Keratinocyte (primary cell): ENCODE results near the gene SLIT3.

Experiments used
- CTCF ChIP-seq, 3 experiments: IDR thresholded peaks in 1 of 3; conservative IDR thresholded peaks in 1 of 3; optimal IDR thresholded peaks in 1 of 3; 2 replicates in 2 of 3; 3 replicates in 1 of 3; pipeline versions ENCODE3 to v1.5.1; 2011; ENCODE audit warnings: low read length in 3 of 3, mild to moderate bottlenecking in 3 of 3, moderate library complexity in 2 of 3, control low read depth in 1 of 3, inconsistent platforms in 1 of 3; ENCODE audit not compliant: insufficient read depth in 2 of 3; ENCODE audit errors: extremely low read depth in 1 of 3
- EZH2 ChIP-seq: IDR thresholded peaks from one replicate; pipeline ENCODE4 v1.6.1; 2012; ENCODE audit warnings: inconsistent platforms, mild to moderate bottlenecking, low read length, moderate library complexity

- TF ChIP-seq CTCF (optimal IDR thresholded peaks at IDR 0.05 in 1 of 3, IDR thresholded peaks at IDR 0.05 in 1 of 3, conservative IDR thresholded peaks at IDR 0.05 in 1 of 3; ENCODE audit: extremely low read depth in 1 of 3, insufficient read depth in 2 of 3, low read length in 3 of 3) (no peak), EZH2 (no peak)
Measured at GRCh38 chr5:168637793-168638192, 663.1 kb downstream of the SLIT3 start.
